ENCODE measurements around the gene TRIM72.
"Not testable (repeated sequence)": the region's sequence is repeated elsewhere in the genome, so short reads cannot be mapped to it uniquely, and the experiment has no call there.

The TRIM72 gene

GRCh38 chr16:31213877-31214707, at the start of gene TRIM72:
TRIM72 (plus strand) TSS chr16:31214119; CDS start chr16:31214739, 620 bp downstream.
- Histone ChIP-seq H3K4me3 (ENCODE audit: low read depth in 1 of 2, low read length in 2 of 2) (peak within 1 kb of the TSS; percentile 58 to 60), H3K27ac (ENCODE audit: low read depth, low read length) (no peak within 1 kb of the TSS), H3K9me3 (ENCODE audit: control insufficient read depth in 1 of 2, low read length in 2 of 2) (no peaks in the 10 kb centered on the region), H3K9ac (ENCODE audit: low read depth in 1 of 2, low read length in 2 of 2) (no peak within 1 kb of the TSS), H3K36me3 (ENCODE audit: control insufficient read depth in 1 of 2, insufficient read depth in 2 of 2, low read length in 2 of 2) (no peaks in the 10 kb centered on the region), H3K27me3 (ENCODE audit: control insufficient read depth in 1 of 2, insufficient read depth in 2 of 2, low read length in 2 of 2) (peaks cover 28 to 29% of the 10 kb centered on the region in 2 donors), H3K4me1 (ENCODE audit: control insufficient read depth in 1 of 2, insufficient read depth in 2 of 2, low read length in 2 of 2) (peaks cover 29 to 38% of the 10 kb centered on the region in 2 donors)

GRCh38 chr16:31167315-31167714, 46.6 kb upstream of the TRIM72 start:
- Histone ChIP-seq H3K27me3 (ENCODE audit: control insufficient read depth in 1 of 2, insufficient read depth in 2 of 2, low read length in 2 of 2) (no peaks in the 10 kb centered on the region), H3K9ac (ENCODE audit: low read depth in 1 of 2, low read length in 2 of 2) (no peak overlapping the region), H3K4me3 (ENCODE audit: low read depth in 1 of 2, low read length in 2 of 2) (no peak overlapping the region), H3K36me3 (ENCODE audit: control insufficient read depth in 1 of 2, insufficient read depth in 2 of 2, low read length in 2 of 2) (no peaks in the 10 kb centered on the region), H3K4me1 (ENCODE audit: control insufficient read depth in 1 of 2, insufficient read depth in 2 of 2, low read length in 2 of 2) (peaks cover 0 to 5% of the 10 kb centered on the region in 2 donors), H3K27ac (ENCODE audit: low read depth, low read length) (no peak overlapping the region), H3K9me3 (ENCODE audit: control insufficient read depth in 1 of 2, low read length in 2 of 2) (no peaks in the 10 kb centered on the region)

- Histone ChIP-seq H3K27ac (ENCODE audit: low read depth, low read length) (no peak overlapping the region), H3K9ac (ENCODE audit: low read depth in 1 of 2, low read length in 2 of 2) (no peak overlapping the region), H3K4me1 (ENCODE audit: control insufficient read depth in 1 of 2, insufficient read depth in 2 of 2, low read length in 2 of 2) (peaks cover 0 to 5% of the 10 kb centered on the region in 2 donors), H3K9me3 (ENCODE audit: control insufficient read depth in 1 of 2, low read length in 2 of 2) (no peaks in the 10 kb centered on the region), H3K27me3 (ENCODE audit: control insufficient read depth in 1 of 2, insufficient read depth in 2 of 2, low read length in 2 of 2) (no peaks in the 10 kb centered on the region), H3K36me3 (ENCODE audit: control insufficient read depth in 1 of 2, insufficient read depth in 2 of 2, low read length in 2 of 2) (no peaks in the 10 kb centered on the region), H3K4me3 (ENCODE audit: low read depth in 1 of 2, low read length in 2 of 2) (no peak overlapping the region)
Observed at GRCh38 chr16:31168848-31169247, 45.1 kb upstream of the TRIM72 start.

- H3K9me3 ChIP-seq (ENCODE audit: control insufficient read depth in 1 of 2, low read length in 2 of 2); H3K4me1 ChIP-seq (ENCODE audit: control insufficient read depth in 1 of 2, insufficient read depth in 2 of 2, low read length in 2 of 2); H3K4me3 ChIP-seq (ENCODE audit: low read depth in 1 of 2, low read length in 2 of 2); H3K27me3 ChIP-seq (ENCODE audit: control insufficient read depth in 1 of 2, insufficient read depth in 2 of 2, low read length in 2 of 2); H3K27ac ChIP-seq (ENCODE audit: low read depth, low read length); H3K36me3 ChIP-seq (ENCODE audit: control insufficient read depth in 1 of 2, insufficient read depth in 2 of 2, low read length in 2 of 2); H3K9ac ChIP-seq (ENCODE audit: low read depth in 1 of 2, low read length in 2 of 2): not testable (repeated sequence)
Observed at GRCh38 chr16:31170048-31170447, 43.9 kb upstream of the TRIM72 start.

- no peaks in the 10 kb centered on the region for H3K27me3 ChIP-seq (ENCODE audit: control insufficient read depth in 1 of 2, insufficient read depth in 2 of 2, low read length in 2 of 2)
- no peak overlapping the region for H3K4me3 ChIP-seq (ENCODE audit: low read depth in 1 of 2, low read length in 2 of 2)
- no peak overlapping the region for H3K9ac ChIP-seq (ENCODE audit: low read depth in 1 of 2, low read length in 2 of 2)
- no peak overlapping the region for H3K27ac ChIP-seq (ENCODE audit: low read depth, low read length)
- no peaks in the 10 kb centered on the region for H3K36me3 ChIP-seq (ENCODE audit: control insufficient read depth in 1 of 2, insufficient read depth in 2 of 2, low read length in 2 of 2)
- H3K9me3 ChIP-seq (ENCODE audit: control insufficient read depth in 1 of 2, low read length in 2 of 2) = no peaks in the 10 kb centered on the region
- H3K4me1 ChIP-seq (ENCODE audit: control insufficient read depth in 1 of 2, insufficient read depth in 2 of 2, low read length in 2 of 2) = peaks cover 13 to 19% of the 10 kb centered on the region in 2 donors
Observed at GRCh38 chr16:31177136-31177535, 36.8 kb upstream of the TRIM72 start.

GRCh38 chr16:31179219-31179746, 34.6 kb upstream of the TRIM72 start:
- H3K4me1 ChIP-seq (ENCODE audit: control insufficient read depth in 1 of 2, insufficient read depth in 2 of 2, low read length in 2 of 2) = peaks cover 15 to 32% of the 10 kb centered on the region in 2 donors
- no peaks in the 10 kb centered on the region for H3K9me3 ChIP-seq (ENCODE audit: control insufficient read depth in 1 of 2, low read length in 2 of 2)
- H3K9ac ChIP-seq (ENCODE audit: low read depth in 1 of 2, low read length in 2 of 2) = peak overlapping the region; percentile 52 to 86

GRCh38 chr16:31179747-31180459, 34.0 kb upstream of the TRIM72 start, which contains the start of gene FUS:
FUS (plus strand) TSS chr16:31180139; CDS start chr16:31180215, 76 bp downstream.
- Histone ChIP-seq H3K4me3 (ENCODE audit: low read depth in 1 of 2, low read length in 2 of 2) (peak within 1 kb of the TSS; percentile 72 to 84), H3K4me1 (ENCODE audit: control insufficient read depth in 1 of 2, insufficient read depth in 2 of 2, low read length in 2 of 2) (peaks cover 15 to 32% of the 10 kb centered on the region in 2 donors), H3K27me3 (ENCODE audit: control insufficient read depth in 1 of 2, insufficient read depth in 2 of 2, low read length in 2 of 2) (no peaks in the 10 kb centered on the region)

More at GRCh38 chr16:31179219-31179746, 34.6 kb upstream of the TRIM72 start:
- Histone ChIP-seq H3K27me3 (ENCODE audit: control insufficient read depth in 1 of 2, insufficient read depth in 2 of 2, low read length in 2 of 2) (no peaks in the 10 kb centered on the region), H3K27ac (ENCODE audit: low read depth, low read length) (peak overlapping the region; percentile 92), H3K36me3 (ENCODE audit: control insufficient read depth in 1 of 2, insufficient read depth in 2 of 2, low read length in 2 of 2) (peaks cover 11 to 18% of the 10 kb centered on the region in 2 donors), H3K4me3 (ENCODE audit: low read depth in 1 of 2, low read length in 2 of 2) (peak overlapping the region; percentile 72 to 84)

GRCh38 chr16:31181102-31181830, 32.7 kb upstream of the TRIM72 start:
- peak overlapping the region; percentile 52 to 86 for H3K9ac ChIP-seq (ENCODE audit: low read depth in 1 of 2, low read length in 2 of 2)
- H3K27me3 ChIP-seq (ENCODE audit: control insufficient read depth in 1 of 2, insufficient read depth in 2 of 2, low read length in 2 of 2) = no peaks in the 10 kb centered on the region
- H3K27ac ChIP-seq (ENCODE audit: low read depth, low read length) = no peak overlapping the region
- peaks cover 24 to 37% of the 10 kb centered on the region in 2 donors for H3K36me3 ChIP-seq (ENCODE audit: control insufficient read depth in 1 of 2, insufficient read depth in 2 of 2, low read length in 2 of 2)
- no peaks in the 10 kb centered on the region for H3K9me3 ChIP-seq (ENCODE audit: control insufficient read depth in 1 of 2, low read length in 2 of 2)
- peaks cover 15 to 32% of the 10 kb centered on the region in 2 donors for H3K4me1 ChIP-seq (ENCODE audit: control insufficient read depth in 1 of 2, insufficient read depth in 2 of 2, low read length in 2 of 2)
- peak overlapping the region; percentile 72 to 84 for H3K4me3 ChIP-seq (ENCODE audit: low read depth in 1 of 2, low read length in 2 of 2)

More at GRCh38 chr16:31179747-31180459, 34.0 kb upstream of the TRIM72 start, which contains the start of gene FUS:
- H3K27ac ChIP-seq (ENCODE audit: low read depth, low read length) = peak within 1 kb of the TSS; percentile 92
- H3K9me3 ChIP-seq (ENCODE audit: control insufficient read depth in 1 of 2, low read length in 2 of 2) = no peaks in the 10 kb centered on the region
- H3K36me3 ChIP-seq (ENCODE audit: control insufficient read depth in 1 of 2, insufficient read depth in 2 of 2, low read length in 2 of 2) = peaks cover 11 to 23% of the 10 kb centered on the region in 2 donors
- peak within 1 kb of the TSS; percentile 52 to 86 for H3K9ac ChIP-seq (ENCODE audit: low read depth in 1 of 2, low read length in 2 of 2)

GRCh38 chr16:31182391-31182790, 31.5 kb upstream of the TRIM72 start:
- Histone ChIP-seq H3K27ac (ENCODE audit: low read depth, low read length) (no peak overlapping the region), H3K27me3 (ENCODE audit: control insufficient read depth in 1 of 2, insufficient read depth in 2 of 2, low read length in 2 of 2) (no peaks in the 10 kb centered on the region), H3K36me3 (ENCODE audit: control insufficient read depth in 1 of 2, insufficient read depth in 2 of 2, low read length in 2 of 2) (peaks cover 35 to 48% of the 10 kb centered on the region in 2 donors), H3K9ac (ENCODE audit: low read depth in 1 of 2, low read length in 2 of 2) (peak overlapping the region in 1 of 2 donors; percentile 86), H3K4me1 (ENCODE audit: control insufficient read depth in 1 of 2, insufficient read depth in 2 of 2, low read length in 2 of 2) (peaks cover 15 to 32% of the 10 kb centered on the region in 2 donors), H3K4me3 (ENCODE audit: low read depth in 1 of 2, low read length in 2 of 2) (peak overlapping the region; percentile 49 to 72), H3K9me3 (ENCODE audit: control insufficient read depth in 1 of 2, low read length in 2 of 2) (no peaks in the 10 kb centered on the region)
